HK-2 (cell line): Measurements from ENCODE around the gene ADAM12.
"Not testable (repeated sequence)": the region's sequence is repeated elsewhere in the genome, so short reads cannot be mapped to it uniquely, and the experiment has no call there.

ENCODE experiments used
- DNase-seq: peaks from one replicate; pipeline ENCODE4 v3.0.0-alpha.2; 2018; ENCODE audit not compliant: unreplicated experiment

ADAM12 gene

DNA sequence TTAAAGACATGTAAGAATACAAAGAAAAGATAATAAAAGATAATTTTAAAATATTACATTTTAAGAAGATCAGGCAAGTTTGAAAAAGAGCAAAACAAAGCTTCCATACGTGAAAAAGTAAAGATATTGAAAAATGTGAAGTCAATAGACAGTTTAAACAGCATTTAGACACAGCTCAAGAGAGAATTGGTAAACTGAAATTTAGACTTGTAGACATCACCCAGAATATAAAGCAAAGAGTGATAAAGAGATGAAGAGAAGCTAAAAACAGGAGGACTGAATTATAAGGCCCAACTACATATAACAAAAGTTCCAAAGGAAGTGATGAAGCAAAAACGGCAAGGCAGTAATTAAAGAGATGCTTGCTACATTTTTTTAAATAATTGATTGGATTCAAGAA lies 13.8 kb downstream of the ADAM12 start:
- DNase-seq = no peak

DNA sequence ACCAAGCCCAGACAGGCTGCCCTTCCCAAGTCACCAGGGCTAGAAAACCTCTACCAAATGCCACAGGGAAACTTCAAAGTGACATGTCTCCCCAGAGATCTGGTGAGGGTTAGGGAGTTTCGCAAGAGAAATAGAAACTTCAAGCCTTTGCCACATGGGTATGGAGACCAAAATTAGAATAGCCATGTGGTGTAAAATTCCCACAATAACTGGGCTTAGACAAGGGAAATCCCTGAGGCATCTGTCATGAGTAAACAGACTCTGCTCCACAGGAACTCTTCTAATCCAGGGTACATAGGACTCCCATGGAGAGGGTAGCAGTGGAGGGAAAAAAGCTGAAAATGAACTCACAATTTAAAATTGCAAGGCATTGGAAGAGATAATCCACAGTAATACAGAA lies 14.3 kb downstream of the ADAM12 start:
- no peak for DNase-seq

DNA sequence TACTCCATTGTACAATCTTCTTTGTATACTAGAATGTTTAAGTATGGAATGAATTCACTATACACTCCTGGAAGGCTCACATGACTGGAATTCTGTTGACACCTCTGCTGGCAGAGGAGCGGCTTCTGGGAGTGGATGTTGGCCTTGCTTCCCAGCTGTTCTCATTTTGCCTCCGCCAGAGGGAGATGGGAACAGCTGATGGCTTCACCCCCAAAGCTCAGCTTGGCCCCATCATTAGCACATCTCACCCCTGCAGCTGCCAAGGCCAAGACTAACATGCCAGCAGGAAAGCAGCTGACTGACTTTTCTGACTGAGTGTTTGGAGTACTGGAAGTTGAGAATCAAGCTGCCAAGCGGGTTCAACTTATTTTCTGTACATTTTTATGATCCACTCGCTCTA lies 15.1 kb downstream of the ADAM12 start:
- no peak for DNase-seq

DNA sequence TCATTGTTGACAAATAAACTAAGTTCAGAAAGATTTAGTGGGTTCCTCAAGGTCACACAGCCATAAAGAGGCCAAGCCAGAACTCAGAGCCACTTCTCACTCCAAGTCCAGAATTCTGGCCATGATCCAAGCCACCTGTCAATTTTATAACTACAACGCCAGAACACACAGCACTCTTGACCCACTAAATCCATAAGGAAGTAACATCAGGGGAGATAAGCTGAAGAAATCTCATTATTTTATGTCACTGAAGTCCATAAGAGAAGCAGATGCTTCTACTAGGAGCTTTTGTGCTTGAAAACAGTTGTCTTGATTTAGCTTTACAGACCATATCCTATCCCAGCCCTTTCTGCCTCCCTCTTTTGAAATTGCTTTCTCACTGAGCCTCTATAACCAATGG lies 15.9 kb downstream of the ADAM12 start:
- DNase-seq = no peak

DNA sequence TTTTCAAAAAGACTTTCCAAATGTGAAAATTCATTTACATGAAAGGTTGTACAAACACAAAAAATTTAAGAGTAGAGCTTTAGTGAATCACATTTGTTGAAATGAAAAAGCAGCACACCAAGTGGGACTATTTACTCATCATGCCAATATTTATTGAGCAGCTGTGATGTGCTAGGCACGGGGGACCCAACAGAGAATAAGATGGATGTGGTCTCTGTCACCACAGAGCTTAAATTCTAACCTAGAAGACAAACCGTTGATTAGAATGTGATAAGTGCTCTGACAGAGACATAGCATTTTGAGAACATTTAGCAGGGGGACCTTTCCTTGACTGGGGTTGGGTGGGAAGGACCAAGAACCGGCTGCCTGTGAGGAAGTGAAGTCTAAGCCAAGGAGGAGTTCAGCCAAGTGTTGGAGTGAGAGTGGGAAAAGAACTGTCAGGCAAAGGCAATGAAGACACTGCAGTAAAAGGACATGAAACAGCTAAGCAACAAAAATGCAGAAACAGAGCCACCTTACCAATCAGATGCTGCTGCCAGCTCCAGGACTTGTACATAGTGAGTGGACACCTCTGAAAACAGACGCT lies 19.1 kb downstream of the ADAM12 start:
- DNase-seq = no peak

DNA sequence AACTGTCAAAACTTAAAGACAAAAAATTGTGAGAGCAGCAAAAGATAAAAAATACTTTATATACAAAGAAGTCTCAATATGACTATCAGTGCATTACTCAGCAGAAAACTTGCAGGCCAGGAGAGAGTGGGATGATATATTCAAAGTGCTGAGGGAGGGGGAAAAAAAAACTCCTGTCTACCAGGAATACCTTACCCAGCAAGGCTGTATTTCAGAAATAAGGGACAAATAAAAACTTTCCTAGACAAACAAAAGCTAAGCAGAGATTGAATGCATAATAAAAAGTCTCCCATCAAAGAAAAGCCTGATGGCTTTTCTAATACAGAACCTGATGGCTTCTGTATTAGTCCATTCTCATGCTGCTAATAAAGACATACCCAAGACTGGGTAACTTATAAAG lies 31.1 kb downstream of the ADAM12 start:
- no peak for DNase-seq

DNA sequence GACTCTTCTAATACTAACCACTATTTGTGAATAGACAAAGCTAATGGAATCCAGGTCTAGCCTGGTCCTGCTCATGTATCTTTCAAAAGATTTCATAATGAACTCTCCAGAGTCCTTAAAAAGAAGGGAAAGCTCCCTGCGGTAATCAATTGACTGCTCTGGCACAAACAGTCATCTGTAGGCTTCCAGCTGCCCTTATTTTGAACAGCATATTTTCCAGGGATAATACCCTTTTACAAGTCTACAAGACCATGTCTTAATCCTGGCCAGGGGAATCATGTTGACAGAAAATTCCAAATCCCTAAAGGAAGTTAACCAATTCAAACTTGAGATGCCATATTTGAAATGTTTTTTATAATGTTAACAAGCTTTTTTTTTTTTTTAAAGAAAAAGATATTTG lies 34.6 kb downstream of the ADAM12 start:
- DNase-seq = no peak

DNA sequence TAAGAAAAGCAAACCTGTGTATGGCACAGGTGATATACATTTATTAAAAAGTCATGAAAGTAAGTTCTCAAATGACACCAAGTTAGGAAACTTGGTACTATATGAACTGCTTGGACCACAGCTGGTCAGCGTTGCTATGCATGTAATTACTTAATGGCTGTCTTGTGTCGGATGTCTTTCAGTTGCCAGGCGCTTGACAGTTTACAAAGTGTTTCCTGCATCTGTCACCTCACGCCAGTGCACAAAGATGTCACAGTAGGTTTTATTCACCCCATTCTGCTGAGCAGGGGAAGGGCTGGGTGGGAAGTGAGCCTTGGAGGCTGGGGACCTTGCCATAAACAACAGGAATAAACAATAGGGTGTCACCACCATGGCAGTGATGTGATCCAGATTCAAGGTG lies 35.8 kb downstream of the ADAM12 start:
- DNase-seq = no peak

DNA sequence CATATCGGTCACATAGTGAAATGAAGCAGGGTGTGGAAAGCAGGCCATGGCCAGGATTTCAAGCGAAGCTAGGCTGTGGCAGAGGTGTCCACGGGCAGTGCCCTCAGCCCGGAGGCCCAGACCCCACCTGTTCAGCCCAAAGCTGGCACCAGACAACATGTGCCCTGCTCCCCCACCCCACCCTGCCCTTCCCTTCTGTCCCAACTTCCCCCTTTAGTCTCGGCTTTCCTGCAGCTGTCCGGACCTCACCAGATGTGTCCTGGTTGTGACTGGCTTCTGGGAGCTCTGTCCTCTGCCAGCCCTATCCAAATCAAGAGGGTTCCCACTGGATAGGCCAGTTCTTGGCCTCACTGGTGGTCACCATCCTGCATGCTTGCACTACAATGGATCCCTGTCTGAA lies 37.3 kb downstream of the ADAM12 start:
- DNase-seq = no peak

DNA sequence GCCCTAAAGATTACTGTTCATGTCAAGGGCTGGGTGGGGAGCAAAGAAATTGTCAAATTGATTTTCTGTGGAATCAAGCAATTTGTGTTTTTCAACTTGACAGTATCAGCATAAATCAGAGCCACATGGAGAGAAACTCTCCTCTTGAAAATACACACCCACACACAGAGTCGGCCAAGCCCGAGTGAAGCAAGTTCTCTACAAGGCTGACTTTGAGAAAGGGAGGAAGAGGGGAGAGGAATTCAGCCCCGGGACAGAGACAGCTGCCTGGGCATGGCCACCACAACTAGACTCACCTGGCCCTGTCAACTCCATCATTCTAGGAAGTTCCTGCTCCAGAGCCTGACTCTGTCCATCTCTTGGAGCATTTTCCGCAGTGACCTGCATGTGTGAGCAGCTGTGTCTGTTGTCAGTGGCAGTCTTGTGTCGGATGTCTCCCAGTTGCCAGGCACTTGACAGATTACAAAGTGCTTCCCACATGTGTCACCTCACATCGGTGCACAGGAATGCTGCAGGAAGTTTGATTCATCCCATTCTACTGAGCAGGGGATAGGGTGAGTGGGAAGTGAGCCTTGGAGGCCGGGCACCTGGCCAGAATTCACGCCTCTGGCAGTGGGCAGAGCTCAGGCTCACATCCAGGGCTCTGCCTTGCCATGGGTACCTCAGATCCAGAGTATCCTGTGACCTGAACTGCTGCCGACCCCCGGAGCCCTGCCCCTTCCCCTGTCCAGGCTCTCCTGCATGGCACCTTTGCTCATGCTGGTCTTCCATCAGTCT lies 37.9 kb downstream of the ADAM12 start:
- DNase-seq = peak; percentile 95

DNA sequence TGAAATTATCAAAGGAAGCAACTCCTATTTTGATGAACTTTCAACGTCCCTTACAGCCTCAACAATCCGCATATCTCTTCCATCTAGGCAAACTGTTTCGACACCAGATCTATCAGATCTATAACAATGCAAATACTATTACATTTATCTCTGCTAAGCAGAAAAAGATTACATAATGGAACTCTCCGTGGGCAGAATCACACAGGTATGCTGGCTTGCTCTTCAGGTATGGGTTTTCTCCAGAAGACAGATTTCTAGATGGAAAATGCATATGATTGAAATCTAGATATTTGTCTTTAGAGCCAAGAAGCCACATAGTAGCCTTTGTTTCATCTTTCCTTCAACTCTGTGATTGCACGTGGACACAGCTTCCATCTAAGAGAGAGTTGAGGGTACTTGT lies 38.6 kb downstream of the ADAM12 start:
- DNase-seq = no peak

DNA sequence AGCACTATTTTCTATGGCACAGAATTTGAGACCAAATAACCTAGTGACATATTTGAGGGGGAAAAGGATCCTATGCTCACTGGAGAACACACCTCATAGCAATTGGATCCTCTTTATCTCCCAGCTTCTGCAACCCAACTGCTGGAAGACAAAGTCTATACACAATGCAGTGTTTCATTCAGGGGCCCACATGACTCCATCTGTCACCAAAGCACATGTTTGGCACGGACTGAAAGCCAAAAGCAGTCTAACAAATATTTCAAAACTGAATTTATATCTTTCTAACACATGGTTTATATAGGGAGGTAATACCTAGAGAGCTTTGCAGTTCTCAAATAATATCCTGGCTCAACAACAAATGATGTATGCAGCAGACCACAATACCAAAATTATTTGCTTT lies 39.2 kb downstream of the ADAM12 start:
- DNase-seq = no peak

DNA sequence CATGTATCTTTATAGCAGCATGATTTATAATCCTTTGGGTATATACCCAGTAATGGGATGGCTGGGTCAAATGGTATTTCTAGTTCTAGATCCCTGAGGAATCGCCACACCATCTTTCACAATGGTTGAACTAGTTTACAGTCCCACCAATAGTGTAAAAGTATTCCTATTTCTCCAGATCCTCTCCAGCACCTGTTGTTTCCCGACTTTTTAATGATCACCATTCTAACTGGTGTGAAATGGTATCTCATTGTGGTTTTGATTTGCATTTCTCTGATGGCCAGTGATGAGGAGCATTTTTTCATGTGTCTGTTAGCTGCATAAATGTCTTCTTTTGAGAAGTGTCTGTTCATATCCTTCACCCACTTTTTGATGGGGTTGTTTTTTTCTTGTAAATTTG lies 44.8 kb downstream of the ADAM12 start:
- DNase-seq = not testable (repeated sequence)

DNA sequence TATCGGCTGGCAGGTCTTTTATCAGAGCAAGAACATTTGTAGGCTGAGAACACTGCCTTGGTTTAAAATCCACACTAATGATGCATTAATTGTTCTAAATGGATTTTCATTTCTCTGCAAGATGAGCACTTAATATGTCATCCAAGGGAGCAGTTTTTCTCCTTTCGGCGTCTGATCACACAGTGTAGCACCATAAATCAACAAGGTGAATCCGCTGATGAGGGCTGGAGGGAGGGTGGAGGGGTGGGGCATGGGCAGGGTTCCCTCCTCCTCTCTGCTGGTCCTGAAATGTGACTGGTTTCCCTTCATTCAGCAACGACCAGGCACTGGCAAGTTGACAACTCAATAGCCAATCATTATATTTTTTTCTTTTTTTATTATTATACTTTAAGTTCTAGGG lies 45.6 kb downstream of the ADAM12 start:
- no peak for DNase-seq

DNA sequence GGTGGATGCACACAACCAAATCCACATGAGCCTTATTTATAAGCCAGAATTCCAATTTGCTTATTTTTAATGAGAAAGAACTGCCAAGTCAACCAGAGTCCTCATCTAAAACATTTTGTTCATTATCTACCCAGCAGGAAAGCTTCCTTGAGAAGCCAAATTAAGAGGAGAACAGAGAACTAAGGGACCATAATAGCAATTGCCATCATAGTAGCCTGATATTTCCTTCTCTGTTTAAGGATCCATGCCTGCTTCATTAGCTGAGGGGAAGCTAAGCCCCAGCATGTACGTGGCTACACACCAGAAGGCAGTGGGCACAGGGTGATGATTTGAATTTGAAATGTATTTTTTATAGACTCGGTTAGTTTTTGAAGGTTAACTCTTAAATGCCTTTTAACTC lies 46.8 kb downstream of the ADAM12 start:
- no peak for DNase-seq

DNA sequence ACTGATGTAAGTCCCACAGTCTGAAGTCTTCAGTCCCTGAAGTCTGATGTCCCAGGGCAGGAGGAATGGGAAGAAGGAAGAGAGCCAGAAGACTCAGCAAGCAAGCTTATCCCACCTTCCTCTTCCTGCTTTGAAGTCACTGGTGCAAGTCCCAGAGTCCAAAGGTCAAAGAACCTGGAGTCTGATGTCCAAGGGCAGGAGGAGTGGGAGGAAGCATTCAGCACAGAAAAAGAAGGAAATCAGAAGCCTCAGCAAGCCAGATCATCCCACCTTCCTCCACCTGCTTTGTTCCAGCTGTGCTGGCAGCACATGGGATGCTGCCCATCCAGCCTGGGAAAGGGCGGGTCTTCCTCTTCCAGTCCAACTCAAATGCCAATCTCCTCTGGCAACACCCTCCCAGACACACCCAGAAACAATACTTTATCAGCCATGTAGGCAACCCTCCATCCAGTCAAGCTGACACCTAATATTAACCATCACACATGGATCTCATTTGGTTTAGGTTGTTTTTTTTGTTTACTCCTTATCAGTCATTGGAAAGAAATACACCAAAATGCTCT lies 50.9 kb downstream of the ADAM12 start:
- DNase-seq = no peak

DNA sequence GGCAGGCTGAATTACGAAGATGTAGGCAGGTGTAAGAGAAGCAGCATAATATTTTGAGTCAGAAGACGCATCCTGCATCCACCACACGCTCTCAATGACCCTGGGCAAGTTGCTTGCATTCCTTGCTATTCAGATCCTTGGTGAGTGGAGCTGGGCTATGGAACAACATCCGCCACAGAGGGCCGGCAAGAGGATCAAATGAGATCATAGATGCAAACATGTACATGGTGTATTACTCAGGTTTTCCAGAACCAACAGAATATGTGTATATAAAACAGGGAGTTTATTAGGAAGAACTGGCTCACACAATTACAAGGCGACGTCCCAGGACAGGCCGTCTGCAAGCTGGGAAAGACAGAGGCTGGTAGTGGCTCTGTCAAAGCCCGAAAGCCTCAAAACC lies 51.5 kb downstream of the ADAM12 start:
- no peak for DNase-seq

DNA sequence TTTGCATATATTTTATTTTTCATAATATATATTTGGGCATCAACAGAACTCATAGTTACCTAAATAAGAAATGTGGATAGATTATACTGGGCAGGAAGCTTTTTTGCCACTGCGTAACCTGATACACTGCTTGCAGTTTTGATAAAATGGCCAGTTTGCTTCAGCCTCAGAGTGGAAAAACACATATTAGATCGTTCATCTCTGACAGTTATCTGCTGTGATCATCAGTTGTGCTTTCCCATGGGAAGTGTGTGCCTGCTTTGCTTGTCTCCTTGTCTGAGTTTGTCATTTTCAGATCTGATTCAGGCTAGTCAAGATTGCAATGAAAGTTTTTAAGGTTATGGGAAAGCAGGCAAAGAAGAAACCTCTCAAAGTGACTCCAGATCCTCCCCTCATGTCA lies 54.0 kb downstream of the ADAM12 start:
- no peak for DNase-seq

DNA sequence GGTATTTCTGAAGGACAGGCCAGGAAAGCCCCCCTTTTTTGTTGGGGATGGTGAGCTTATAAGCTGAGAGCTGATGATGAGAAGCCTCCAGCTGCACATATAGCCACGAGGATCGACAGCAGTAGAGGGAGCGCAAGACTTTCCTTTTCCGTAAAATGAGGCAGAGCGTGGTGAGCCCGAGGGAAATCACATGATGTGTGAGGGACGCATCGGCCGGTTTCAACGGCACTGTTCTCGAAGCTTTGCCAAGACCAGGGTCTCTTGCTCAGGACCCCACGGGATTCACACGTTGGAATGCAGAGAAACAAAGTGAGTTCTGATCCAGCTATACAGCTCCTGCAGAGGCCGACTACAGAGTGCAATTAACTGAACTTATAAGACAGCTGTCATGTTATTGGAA lies 55.7 kb downstream of the ADAM12 start:
- no peak for DNase-seq

DNA sequence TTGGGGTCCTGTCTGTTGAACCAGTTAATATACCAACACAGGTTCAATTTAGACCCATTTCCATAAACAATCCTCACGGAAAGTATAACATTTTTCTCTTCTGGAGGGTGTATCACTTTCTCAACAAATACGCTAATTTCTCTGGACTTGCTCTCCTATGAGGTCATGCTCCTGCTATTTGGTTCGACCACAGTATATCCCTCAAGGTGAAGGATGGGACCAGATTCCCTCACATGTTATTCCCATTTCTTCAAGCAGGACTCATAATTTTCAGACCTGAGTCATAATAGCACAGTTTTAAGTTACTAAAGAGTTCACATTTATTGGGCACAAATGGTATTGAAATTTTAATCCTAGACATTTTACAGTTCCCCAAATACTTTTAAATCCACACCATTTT lies 57.2 kb downstream of the ADAM12 start:
- no peak for DNase-seq

DNA sequence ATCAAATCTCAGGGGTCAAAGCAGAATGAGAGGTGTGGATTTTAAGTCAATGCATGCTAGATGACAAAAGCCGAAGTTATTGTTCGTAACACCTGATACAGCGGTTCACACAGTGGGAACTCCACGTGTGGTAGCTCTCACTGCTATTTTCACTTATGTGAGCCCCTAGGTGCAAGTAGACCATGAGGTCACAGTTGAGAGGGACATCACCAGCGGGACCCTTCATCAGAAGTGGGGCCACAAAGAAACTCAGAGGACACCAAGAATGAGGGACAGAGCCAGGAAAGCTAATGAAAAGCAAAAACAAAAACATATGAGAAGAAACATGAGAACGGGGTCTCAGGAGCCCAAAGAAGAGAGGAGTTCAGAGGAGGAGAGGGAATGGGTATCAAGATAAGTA lies 63.5 kb downstream of the ADAM12 start:
- no peak for DNase-seq

DNA sequence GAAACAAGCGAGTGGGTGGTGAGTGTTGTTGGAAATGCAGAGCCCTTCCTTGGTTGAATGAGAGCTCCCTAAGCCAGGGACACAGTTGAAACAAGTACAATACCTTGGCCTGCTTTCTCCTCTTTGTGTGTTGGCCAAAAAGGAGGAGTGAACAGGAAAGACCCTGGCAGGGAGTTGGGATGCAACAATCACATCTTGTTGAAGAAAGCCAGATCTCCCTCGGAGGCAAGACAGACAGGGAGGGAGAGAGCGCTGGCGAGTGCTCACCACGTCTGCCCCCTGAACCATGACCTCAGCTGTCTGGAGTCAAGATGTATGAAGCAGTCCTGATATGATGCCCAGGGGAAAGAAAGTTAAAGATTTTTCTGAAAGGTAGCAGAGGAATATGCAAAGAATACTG lies 66.8 kb downstream of the ADAM12 start:
- no peak for DNase-seq

DNA sequence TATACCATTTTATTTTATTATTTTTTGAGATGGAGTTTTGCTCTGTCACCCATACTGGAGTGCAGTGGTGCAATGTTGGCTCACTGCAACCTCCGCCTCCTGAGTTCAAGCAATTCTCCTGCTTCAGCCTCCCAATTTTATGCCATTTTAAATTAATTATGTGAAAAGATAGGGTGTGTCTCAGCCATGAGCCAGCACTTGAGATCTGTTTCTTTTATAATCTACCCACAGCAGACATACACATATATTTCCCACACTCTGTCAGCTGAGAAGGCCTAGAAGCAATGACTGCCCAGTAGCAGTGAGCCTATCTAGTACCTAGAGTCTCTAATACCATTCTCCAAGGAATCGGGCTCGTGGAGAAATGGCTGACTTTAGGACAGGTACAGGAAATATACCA lies 70.5 kb downstream of the ADAM12 start:
- no peak for DNase-seq
